Neuronal stem cell (in vitro differentiated cells): ENCODE results near the gene CAPN11. TPM values are rescaled to one million over a fixed set of nuclear protein-coding genes. Genes with fewer than 3 reads are reported as not detected.

Experiments used
- DNase-seq: peaks from one replicate; pipeline ENCODE4 v3.0.0-alpha.2; 2013; ENCODE audit warnings: low spot score
- H2AFZ ChIP-seq: one replicate; pipeline ENCODE4 v1.6.1; 2013; ENCODE audit warnings: mild to moderate bottlenecking, low read length, inconsistent platforms
- H2AK5ac ChIP-seq: 2 replicates; pipeline ENCODE4 v1.6.1; 2013; ENCODE audit warnings: low read depth, mild to moderate bottlenecking, inconsistent platforms, low read length, moderate library complexity, mixed read lengths
- H2BK120ac ChIP-seq: 2 replicates; pipeline ENCODE4 v1.6.1; 2013; ENCODE audit warnings: low read depth, mild to moderate bottlenecking, inconsistent platforms, low read length, moderate library complexity, mixed read lengths
- H2BK12ac ChIP-seq: one replicate; pipeline ENCODE4 v1.6.1; 2013; ENCODE audit warnings: low read length, inconsistent platforms
- H2BK15ac ChIP-seq: 2 replicates; pipeline ENCODE4 v1.6.1; 2013; ENCODE audit warnings: mild to moderate bottlenecking, low read length, inconsistent platforms, mixed read lengths
- H2BK5ac ChIP-seq: one replicate; pipeline ENCODE4 v1.6.1; 2013; ENCODE audit warnings: inconsistent platforms, mild to moderate bottlenecking, low read length, moderate library complexity
- H3K14ac ChIP-seq: one replicate; pipeline ENCODE4 v1.6.1; 2013; ENCODE audit warnings: low read length, inconsistent platforms
- H3K18ac ChIP-seq: 2 replicates; pipeline ENCODE4 v1.6.1; 2013; ENCODE audit warnings: low read length, inconsistent platforms
- H3K23ac ChIP-seq: 2 replicates; pipeline ENCODE4 v1.6.1; 2013; ENCODE audit warnings: low read depth, mild to moderate bottlenecking, mixed read lengths, low read length, inconsistent platforms; ENCODE audit not compliant: poor library complexity
- H3K27ac ChIP-seq: replicated peaks from 3 replicates; pipeline ENCODE4 v1.5.1; 2013; ENCODE audit warnings: low read length, inconsistent platforms
- H3K27me3 ChIP-seq, 3 experiments: 2 replicates each; pipeline ENCODE4 v1.6.1; 2013; ENCODE audit warnings: low read length in 3 of 3, mild to moderate bottlenecking in 2 of 3, inconsistent platforms in 1 of 3, low read depth in 1 of 3, mixed read lengths in 1 of 3, moderate library complexity in 1 of 3; ENCODE audit not compliant: control insufficient read depth in 3 of 3, insufficient read depth in 3 of 3
- H3K36me3 ChIP-seq, 2 donors: replicated peaks in 1 of 2; 2 replicates each; pipeline ENCODE4 v1.6.1; 2013; ENCODE audit warnings: low read length in 2 of 2; ENCODE audit not compliant: control insufficient read depth in 2 of 2, insufficient read depth in 2 of 2
- H3K4ac ChIP-seq: 2 replicates; pipeline ENCODE4 v1.6.1; 2013; ENCODE audit warnings: inconsistent platforms, mild to moderate bottlenecking, low read length, moderate library complexity
- H3K4me1 ChIP-seq, 2 donors: 1 replicate in 1 of 2; 2 replicates in 1 of 2; pipeline ENCODE4 v1.6.1; 2013; ENCODE audit warnings: low read length in 2 of 2, low read depth in 1 of 2; ENCODE audit not compliant: control insufficient read depth in 2 of 2, insufficient read depth in 1 of 2
- H3K4me2 ChIP-seq: one replicate; pipeline ENCODE4 v1.6.1; 2013; ENCODE audit warnings: mild to moderate bottlenecking, low read length, inconsistent platforms; ENCODE audit not compliant: insufficient read depth, poor library complexity, severe bottlenecking
- H3K4me3 ChIP-seq, 2 donors: 2 replicates each; pipeline ENCODE4 v1.5.1; 2013; ENCODE audit warnings: low read length in 2 of 2, mild to moderate bottlenecking in 2 of 2, inconsistent platforms in 1 of 2, moderate library complexity in 1 of 2
- H3K79me1 ChIP-seq: one replicate; pipeline ENCODE4 v1.6.1; 2013; ENCODE audit warnings: low read depth, mild to moderate bottlenecking, inconsistent platforms, low read length, moderate library complexity
- H3K9ac ChIP-seq: one replicate; pipeline ENCODE4 v1.6.1; 2013; ENCODE audit warnings: mild to moderate bottlenecking, low read depth, low read length, inconsistent platforms; ENCODE audit not compliant: poor library complexity
- H3K9me3 ChIP-seq, 2 donors: replicated peaks in 1 of 2; 2 replicates each; pipeline versions ENCODE3 to v1.6.1; 2013; ENCODE audit warnings: low read length in 2 of 2, mild to moderate bottlenecking in 2 of 2, inconsistent platforms in 1 of 2, low read depth in 1 of 2, mixed read lengths in 1 of 2, moderate library complexity in 1 of 2; ENCODE audit not compliant: control insufficient read depth in 2 of 2, insufficient read depth in 1 of 2
- H4K8ac ChIP-seq: one replicate; pipeline ENCODE4 v1.6.1; 2013; ENCODE audit warnings: low read depth, mild to moderate bottlenecking, inconsistent platforms, low read length, moderate library complexity
- H4K91ac ChIP-seq: one replicate; pipeline ENCODE4 v1.6.1; 2013; ENCODE audit warnings: low read length, low read depth, mild to moderate bottlenecking, inconsistent platforms; ENCODE audit not compliant: poor library complexity
- WGBS, 2 donors: extraction: QIAGEN DNeasy Blood & Tissue Kit; methylation state at CpG; one replicate each; pipeline ENCODE4 v1.1.7; 2013; ENCODE audit warnings: missing lambda C conversion rate in 2 of 2, mixed read lengths in 1 of 2; ENCODE audit not compliant: insufficient read length in 2 of 2, insufficient replicate concordance in 1 of 2; ENCODE audit errors: extremely low coverage in 2 of 2; 5-methylcytosine and 5-hydroxymethylcytosine counted together
- polyA plus RNA-seq, 2 experiments: library from polyadenylated mRNA; stranded (reverse); fragments of 200-250 nt; gene quantifications; one replicate each; pipeline ENCODE4 v1.2.3, GENCODE V29; 2013

CAPN11 gene
- polyA plus RNA-seq (2013, experiment 1 of 2), result 0.17 TPM
- 0.14 TPM for polyA plus RNA-seq (2013, experiment 2 of 2)

DNA sequence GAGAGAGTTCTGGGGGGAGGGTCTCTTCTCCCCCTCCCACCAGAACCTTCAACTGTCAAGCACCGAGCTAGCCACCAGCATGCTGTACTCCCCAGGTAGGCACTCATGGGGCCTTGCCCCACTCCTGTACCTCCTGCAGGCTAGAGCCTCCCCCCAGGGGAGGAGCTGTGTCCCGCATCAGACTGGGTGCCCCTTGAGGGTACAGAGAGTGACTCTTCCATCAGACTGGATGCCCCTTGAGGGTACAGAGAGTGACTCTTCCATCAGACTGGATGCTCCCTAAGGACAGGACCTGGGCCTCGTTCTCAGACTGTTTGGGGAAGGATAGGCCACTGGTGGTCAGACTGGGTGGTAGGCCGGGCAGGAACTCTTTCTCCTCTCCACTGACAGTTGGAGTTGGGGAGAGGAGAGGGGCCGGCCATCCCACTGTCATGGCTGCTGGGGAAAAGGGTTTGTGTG lies at the start of gene CAPN11:
Gene CAPN11 (plus strand): TSS at position 51 of the 459 bp plus-strand sequence. CDS start 29 bp downstream, at position 80.
- H3K79me1 ChIP-seq, result peaks cover 4% of the 10 kb centered on the region

DNA sequence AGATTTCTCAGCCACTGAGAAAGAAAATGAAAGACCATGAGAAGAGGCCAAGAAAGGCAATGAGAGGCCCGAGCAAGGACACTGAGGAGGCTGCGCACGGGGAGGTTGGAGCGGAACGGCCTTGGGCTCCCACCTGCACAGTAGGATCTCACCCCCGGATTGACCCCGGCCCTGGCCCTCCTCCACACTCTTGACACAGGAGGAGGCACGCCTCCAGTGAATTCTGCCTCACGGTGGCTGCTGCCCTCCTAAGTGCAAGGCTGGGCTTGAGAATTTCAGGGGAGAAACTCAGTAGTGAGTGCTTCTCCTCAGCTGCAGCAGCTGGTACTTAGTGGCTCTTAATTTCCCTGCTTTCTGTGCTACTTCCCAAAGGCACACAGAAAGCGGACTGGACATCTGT lies 49.4 kb upstream of the CAPN11 start:
- Histone ChIP-seq H3K18ac (no peak overlapping the region), H3K4me2 (no peak overlapping the region), H2BK5ac (no peak overlapping the region), H3K14ac (no peak overlapping the region), H4K8ac (no peak overlapping the region), H3K27me3 (no peaks in the 10 kb centered on the region), H3K4me3 (no peak overlapping the region), H2AK5ac (no peak overlapping the region), H3K23ac (no peak overlapping the region), H3K9me3 (no peaks in the 10 kb centered on the region), H2BK12ac (no peak overlapping the region), H3K79me1 (peaks cover 10% of the 10 kb centered on the region), H3K4ac (no peak overlapping the region), H2BK120ac (no peak overlapping the region), H4K91ac (no peak overlapping the region), H3K9ac (no peak overlapping the region), H2BK15ac (no peak overlapping the region), H3K36me3 (peaks cover 71 to 92% of the 10 kb centered on the region in 2 donors), H2AFZ (no peak overlapping the region), H3K27ac (no peak overlapping the region), H3K4me1 (no peaks in the 10 kb centered on the region)
- WGBS, 2 donors, result no CpG with 5 or more reads among the region's 10 CpGs
- DNase-seq, result no peak

More for the DNA sequence above, at the start of gene CAPN11:
- H2AK5ac ChIP-seq, result peak within 1 kb of the TSS; percentile 73
- peaks cover 7 to 11% of the 10 kb centered on the region in 2 donors for H3K4me1 ChIP-seq
- DNase-seq, result no peak
- peaks cover 0 to 5% of the 10 kb centered on the region in 2 donors for H3K36me3 ChIP-seq
- H3K14ac ChIP-seq, result no peak within 1 kb of the TSS
- peak within 1 kb of the TSS; percentile 61 for H2BK5ac ChIP-seq
- peak within 1 kb of the TSS; percentile 0 for H3K9ac ChIP-seq
- H3K18ac ChIP-seq, result peak within 1 kb of the TSS; percentile 42
- H4K91ac ChIP-seq, result no peak within 1 kb of the TSS
- no peaks in the 10 kb centered on the region for H3K27me3 ChIP-seq
- no peak within 1 kb of the TSS for H3K4me3 ChIP-seq
- no peak within 1 kb of the TSS for H2BK12ac ChIP-seq
- H2BK15ac ChIP-seq, result peak within 1 kb of the TSS; percentile 75
- no CpG with 5 or more reads among the region's 5 CpGs for WGBS, 2 donors
- no peak within 1 kb of the TSS for H2AFZ ChIP-seq
- H2BK120ac ChIP-seq, result peak within 1 kb of the TSS; percentile 31
- no peak within 1 kb of the TSS for H4K8ac ChIP-seq
- no peak within 1 kb of the TSS for H3K23ac ChIP-seq
- no peak within 1 kb of the TSS for H3K4me2 ChIP-seq
- no peak within 1 kb of the TSS for H3K4ac ChIP-seq
- H3K9me3 ChIP-seq, result peaks cover 0 to 2% of the 10 kb centered on the region in 2 donors
- no peak within 1 kb of the TSS for H3K27ac ChIP-seq

- WGBS, 2 donors, result no CpG with 5 or more reads among the region's 6 CpGs
- Histone ChIP-seq H3K4ac (no peak overlapping the region), H3K27ac (no peak overlapping the region), H3K4me3 (no peak overlapping the region), H2AFZ (no peak overlapping the region), H2BK15ac (no peak overlapping the region), H2AK5ac (no peak overlapping the region), H3K9ac (no peak overlapping the region), H3K9me3 (no peaks in the 10 kb centered on the region), H3K14ac (no peak overlapping the region), H4K8ac (no peak overlapping the region), H3K27me3 (no peaks in the 10 kb centered on the region), H3K4me2 (no peak overlapping the region), H3K36me3 (peaks cover 64 to 90% of the 10 kb centered on the region in 2 donors), H2BK12ac (no peak overlapping the region), H3K23ac (no peak overlapping the region), H3K79me1 (peaks cover 10% of the 10 kb centered on the region), H3K18ac (no peak overlapping the region), H4K91ac (no peak overlapping the region), H3K4me1 (no peaks in the 10 kb centered on the region), H2BK120ac (no peak overlapping the region), H2BK5ac (no peak overlapping the region)
- DNase-seq, result no peak
Measured at GRCh38 chr6:44110005-44110676, 48.5 kb upstream of the CAPN11 start.

GRCh38 chr6:44110966-44111365 lies 47.7 kb upstream of the CAPN11 start:
- no peak overlapping the region for H3K4ac ChIP-seq
- no peak overlapping the region for H3K14ac ChIP-seq
- no peak overlapping the region for H3K4me3 ChIP-seq
- H3K36me3 ChIP-seq, result peaks cover 63 to 92% of the 10 kb centered on the region in 2 donors
- H2BK5ac ChIP-seq, result no peak overlapping the region
- WGBS, 2 donors, result no CpG with 5 or more reads among the region's 3 CpGs
- no peak for DNase-seq
- H3K4me1 ChIP-seq, result no peaks in the 10 kb centered on the region
- H2AK5ac ChIP-seq, result no peak overlapping the region
- H3K27me3 ChIP-seq, result no peaks in the 10 kb centered on the region
- no peak overlapping the region for H3K18ac ChIP-seq
- H2BK120ac ChIP-seq, result no peak overlapping the region
- no peak overlapping the region for H3K23ac ChIP-seq
- peaks cover 9% of the 10 kb centered on the region for H3K79me1 ChIP-seq
- no peak overlapping the region for H2AFZ ChIP-seq
- no peak overlapping the region for H2BK12ac ChIP-seq
- no peak overlapping the region for H3K4me2 ChIP-seq
- H4K91ac ChIP-seq, result no peak overlapping the region
- no peak overlapping the region for H4K8ac ChIP-seq
- H3K9ac ChIP-seq, result no peak overlapping the region
- H2BK15ac ChIP-seq, result no peak overlapping the region
- no peak overlapping the region for H3K27ac ChIP-seq
- no peaks in the 10 kb centered on the region for H3K9me3 ChIP-seq
